ENCODE measurements around the gene TNFAIP8L3.

DNA sequence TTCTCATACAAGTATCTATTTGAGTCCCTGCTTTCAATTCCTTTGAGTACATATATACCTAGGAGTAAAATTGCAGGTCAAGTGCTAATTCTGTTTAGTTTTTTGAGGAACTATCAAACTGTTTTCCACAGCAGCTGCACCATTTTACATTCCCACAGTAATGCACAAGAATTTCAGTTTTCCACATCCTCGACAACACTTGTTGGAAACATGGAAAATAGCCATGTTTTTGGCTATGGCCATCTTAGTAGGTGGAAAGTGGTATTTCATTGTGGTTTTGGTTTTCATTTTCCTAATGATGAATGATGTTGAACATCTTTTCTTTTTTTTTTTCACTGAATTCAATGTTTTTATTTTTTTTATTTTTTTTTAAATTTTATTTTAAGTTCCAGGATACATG, 44.4 kb upstream of the TNFAIP8L3 start:
- TF ChIP-seq JUND (IDR thresholded peaks at IDR 0.05; ENCODE audit: borderline replicate concordance, low read depth, low read length) = no peak
- TF ChIP-seq JUND (tag; IDR thresholded peaks at IDR 0.05; ENCODE audit: borderline replicate concordance, low read depth, low read length) = no peak
- TF ChIP-seq PRPF4 (IDR thresholded peaks at IDR 0.05; ENCODE audit: insufficient read depth, low read depth, low read length, poor library complexity, severe bottlenecking) = no peak
- TF ChIP-seq, protein P1, sequence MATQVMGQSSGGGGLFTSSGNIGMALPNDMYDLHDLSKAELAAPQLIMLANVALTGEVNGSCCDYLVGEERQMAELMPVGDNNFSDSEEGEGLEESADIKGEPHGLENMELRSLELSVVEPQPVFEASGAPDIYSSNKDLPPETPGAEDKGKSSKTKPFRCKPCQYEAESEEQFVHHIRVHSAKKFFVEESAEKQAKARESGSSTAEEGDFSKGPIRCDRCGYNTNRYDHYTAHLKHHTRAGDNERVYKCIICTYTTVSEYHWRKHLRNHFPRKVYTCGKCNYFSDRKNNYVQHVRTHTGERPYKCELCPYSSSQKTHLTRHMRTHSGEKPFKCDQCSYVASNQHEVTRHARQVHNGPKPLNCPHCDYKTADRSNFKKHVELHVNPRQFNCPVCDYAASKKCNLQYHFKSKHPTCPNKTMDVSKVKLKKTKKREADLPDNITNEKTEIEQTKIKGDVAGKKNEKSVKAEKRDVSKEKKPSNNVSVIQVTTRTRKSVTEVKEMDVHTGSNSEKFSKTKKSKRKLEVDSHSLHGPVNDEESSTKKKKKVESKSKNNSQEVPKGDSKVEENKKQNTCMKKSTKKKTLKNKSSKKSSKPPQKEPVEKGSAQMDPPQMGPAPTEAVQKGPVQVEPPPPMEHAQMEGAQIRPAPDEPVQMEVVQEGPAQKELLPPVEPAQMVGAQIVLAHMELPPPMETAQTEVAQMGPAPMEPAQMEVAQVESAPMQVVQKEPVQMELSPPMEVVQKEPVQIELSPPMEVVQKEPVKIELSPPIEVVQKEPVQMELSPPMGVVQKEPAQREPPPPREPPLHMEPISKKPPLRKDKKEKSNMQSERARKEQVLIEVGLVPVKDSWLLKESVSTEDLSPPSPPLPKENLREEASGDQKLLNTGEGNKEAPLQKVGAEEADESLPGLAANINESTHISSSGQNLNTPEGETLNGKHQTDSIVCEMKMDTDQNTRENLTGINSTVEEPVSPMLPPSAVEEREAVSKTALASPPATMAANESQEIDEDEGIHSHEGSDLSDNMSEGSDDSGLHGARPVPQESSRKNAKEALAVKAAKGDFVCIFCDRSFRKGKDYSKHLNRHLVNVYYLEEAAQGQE (IDR thresholded peaks at IDR 0.05; ENCODE audit: borderline replicate concordance) = no peak
- TF ChIP-seq, protein P1 (CRISPR knock-in tag; IDR thresholded peaks at IDR 0.05; ENCODE audit: low read depth) = no peak
- TF ChIP-seq, protein P2, sequence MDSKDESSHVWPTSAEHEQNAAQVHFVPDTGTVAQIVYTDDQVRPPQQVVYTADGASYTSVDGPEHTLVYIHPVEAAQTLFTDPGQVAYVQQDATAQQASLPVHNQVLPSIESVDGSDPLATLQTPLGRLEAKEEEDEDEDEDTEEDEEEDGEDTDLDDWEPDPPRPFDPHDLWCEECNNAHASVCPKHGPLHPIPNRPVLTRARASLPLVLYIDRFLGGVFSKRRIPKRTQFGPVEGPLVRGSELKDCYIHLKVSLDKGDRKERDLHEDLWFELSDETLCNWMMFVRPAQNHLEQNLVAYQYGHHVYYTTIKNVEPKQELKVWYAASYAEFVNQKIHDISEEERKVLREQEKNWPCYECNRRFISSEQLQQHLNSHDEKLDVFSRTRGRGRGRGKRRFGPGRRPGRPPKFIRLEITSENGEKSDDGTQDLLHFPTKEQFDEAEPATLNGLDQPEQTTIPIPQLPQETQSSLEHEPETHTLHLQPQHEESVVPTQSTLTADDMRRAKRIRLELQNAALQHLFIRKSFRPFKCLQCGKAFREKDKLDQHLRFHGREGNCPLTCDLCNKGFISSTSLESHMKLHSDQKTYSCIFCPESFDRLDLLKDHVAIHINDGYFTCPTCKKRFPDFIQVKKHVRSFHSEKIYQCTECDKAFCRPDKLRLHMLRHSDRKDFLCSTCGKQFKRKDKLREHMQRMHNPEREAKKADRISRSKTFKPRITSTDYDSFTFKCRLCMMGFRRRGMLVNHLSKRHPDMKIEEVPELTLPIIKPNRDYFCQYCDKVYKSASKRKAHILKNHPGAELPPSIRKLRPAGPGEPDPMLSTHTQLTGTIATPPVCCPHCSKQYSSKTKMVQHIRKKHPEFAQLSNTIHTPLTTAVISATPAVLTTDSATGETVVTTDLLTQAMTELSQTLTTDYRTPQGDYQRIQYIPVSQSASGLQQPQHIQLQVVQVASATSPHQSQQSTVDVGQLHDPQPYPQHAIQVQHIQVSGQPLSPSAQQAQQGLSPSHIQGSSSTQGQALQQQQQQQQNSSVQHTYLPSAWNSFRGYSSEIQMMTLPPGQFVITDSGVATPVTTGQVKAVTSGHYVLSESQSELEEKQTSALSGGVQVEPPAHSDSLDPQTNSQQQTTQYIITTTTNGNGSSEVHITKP (IDR thresholded peaks at IDR 0.05; ENCODE audit: partially characterized antibody) = no peak
- TF ChIP-seq STAT5B (CRISPR knock-in tag; IDR thresholded peaks at IDR 0.05) = no peak
- no peak for TF ChIP-seq EGR1 (conservative IDR thresholded peaks at IDR 0.05)
- no peak for TF ChIP-seq ZNF274 (IDR thresholded peaks at IDR 0.05; ENCODE audit: borderline replicate concordance, low read depth, low read length)
- TF ChIP-seq, protein P3, sequence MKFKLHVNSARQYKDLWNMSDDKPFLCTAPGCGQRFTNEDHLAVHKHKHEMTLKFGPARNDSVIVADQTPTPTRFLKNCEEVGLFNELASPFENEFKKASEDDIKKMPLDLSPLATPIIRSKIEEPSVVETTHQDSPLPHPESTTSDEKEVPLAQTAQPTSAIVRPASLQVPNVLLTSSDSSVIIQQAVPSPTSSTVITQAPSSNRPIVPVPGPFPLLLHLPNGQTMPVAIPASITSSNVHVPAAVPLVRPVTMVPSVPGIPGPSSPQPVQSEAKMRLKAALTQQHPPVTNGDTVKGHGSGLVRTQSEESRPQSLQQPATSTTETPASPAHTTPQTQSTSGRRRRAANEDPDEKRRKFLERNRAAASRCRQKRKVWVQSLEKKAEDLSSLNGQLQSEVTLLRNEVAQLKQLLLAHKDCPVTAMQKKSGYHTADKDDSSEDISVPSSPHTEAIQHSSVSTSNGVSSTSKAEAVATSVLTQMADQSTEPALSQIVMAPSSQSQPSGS (CRISPR knock-in tag; IDR thresholded peaks at IDR 0.05) = no peak
- TF ChIP-seq, protein P4, sequence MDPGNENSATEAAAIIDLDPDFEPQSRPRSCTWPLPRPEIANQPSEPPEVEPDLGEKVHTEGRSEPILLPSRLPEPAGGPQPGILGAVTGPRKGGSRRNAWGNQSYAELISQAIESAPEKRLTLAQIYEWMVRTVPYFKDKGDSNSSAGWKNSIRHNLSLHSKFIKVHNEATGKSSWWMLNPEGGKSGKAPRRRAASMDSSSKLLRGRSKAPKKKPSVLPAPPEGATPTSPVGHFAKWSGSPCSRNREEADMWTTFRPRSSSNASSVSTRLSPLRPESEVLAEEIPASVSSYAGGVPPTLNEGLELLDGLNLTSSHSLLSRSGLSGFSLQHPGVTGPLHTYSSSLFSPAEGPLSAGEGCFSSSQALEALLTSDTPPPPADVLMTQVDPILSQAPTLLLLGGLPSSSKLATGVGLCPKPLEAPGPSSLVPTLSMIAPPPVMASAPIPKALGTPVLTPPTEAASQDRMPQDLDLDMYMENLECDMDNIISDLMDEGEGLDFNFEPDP (CRISPR knock-in tag; IDR thresholded peaks at IDR 0.05) = no peak
- TF ChIP-seq ZFX (CRISPR knock-in tag; IDR thresholded peaks at IDR 0.05) = no peak
- no peak for TF ChIP-seq ZNF146 (CRISPR knock-in tag; IDR thresholded peaks at IDR 0.05; ENCODE audit: unreplicated experiment)

Measured in K562 (cell line).